ENCODE data around the gene PRKN.

DNA sequence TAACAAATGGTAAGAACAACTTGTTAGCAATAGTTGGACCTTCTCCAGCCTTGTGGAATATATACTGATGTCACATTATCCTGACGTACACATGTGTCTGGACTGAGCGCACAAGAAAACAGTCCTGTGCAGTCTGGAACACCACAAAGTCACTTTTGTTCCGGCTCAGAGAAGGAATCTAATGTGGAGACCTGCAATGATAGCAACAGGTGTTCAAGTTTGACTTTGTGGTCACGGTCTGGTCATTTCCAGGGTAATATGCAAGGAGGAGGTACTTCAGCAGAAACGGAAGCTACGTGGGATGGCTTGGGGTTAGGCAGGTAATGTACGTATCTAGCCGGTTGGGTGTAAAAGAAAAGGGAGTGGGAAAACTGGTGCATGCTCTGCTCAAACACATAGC, 766.5 kb downstream of the PRKN start:
- TF ChIP-seq, protein P1, sequence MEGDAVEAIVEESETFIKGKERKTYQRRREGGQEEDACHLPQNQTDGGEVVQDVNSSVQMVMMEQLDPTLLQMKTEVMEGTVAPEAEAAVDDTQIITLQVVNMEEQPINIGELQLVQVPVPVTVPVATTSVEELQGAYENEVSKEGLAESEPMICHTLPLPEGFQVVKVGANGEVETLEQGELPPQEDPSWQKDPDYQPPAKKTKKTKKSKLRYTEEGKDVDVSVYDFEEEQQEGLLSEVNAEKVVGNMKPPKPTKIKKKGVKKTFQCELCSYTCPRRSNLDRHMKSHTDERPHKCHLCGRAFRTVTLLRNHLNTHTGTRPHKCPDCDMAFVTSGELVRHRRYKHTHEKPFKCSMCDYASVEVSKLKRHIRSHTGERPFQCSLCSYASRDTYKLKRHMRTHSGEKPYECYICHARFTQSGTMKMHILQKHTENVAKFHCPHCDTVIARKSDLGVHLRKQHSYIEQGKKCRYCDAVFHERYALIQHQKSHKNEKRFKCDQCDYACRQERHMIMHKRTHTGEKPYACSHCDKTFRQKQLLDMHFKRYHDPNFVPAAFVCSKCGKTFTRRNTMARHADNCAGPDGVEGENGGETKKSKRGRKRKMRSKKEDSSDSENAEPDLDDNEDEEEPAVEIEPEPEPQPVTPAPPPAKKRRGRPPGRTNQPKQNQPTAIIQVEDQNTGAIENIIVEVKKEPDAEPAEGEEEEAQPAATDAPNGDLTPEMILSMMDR (conservative IDR thresholded peaks at IDR 0.05) = no peak
- no peak for TF ChIP-seq ZFX (IDR thresholded peaks at IDR 0.05)

Data from C4-2B (cell line).